Tibial nerve (tissue), 3 donors: ENCODE data around the gene CPNE4.

ENCODE experiments used
- POLR2A ChIP-seq, 2 donors: fragments of 450-650 bp; IDR thresholded peaks; one replicate each; pipeline ENCODE4 v1.6.1; 2017; ENCODE audit warnings: antibody characterized with exemption in 2 of 2, mild to moderate bottlenecking in 2 of 2, moderate library complexity in 2 of 2
- TF ChIP-seq, protein P1 (sequence below), 5 experiments: fragments of 200-600 bp in 3 of 5; fragments of 450-650 bp in 2 of 5; sonication (generic) in 3 of 5; IDR thresholded peaks; one replicate each; pipeline ENCODE4 v1.5.1; 2016 to 2019; ENCODE audit warnings: antibody characterized with exemption in 5 of 5, mild to moderate bottlenecking in 3 of 5, moderate library complexity in 2 of 5

DNA sequence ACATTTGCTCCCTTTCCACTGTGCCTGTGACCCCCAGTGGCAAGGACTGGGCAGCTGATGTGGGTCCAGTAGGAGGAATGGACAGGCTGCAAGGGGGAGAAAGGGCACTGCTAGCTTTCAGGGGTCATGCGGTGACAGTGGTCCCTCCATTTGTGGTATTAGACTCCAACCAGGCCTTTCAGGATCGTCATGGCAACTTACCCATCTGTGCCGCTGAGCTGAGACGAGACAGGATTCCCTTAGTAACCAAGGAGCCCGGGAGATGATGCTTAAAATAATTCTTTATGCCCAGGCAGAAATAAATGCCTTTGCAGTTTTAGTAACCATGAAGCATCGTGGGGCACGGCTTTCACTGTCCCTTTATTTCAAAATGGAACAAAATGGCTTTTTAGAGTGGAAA, 516.1 kb downstream of the CPNE4 start:
- TF ChIP-seq POLR2A (IDR thresholded peaks at IDR 0.05) = no peak
- TF ChIP-seq, protein P1, sequence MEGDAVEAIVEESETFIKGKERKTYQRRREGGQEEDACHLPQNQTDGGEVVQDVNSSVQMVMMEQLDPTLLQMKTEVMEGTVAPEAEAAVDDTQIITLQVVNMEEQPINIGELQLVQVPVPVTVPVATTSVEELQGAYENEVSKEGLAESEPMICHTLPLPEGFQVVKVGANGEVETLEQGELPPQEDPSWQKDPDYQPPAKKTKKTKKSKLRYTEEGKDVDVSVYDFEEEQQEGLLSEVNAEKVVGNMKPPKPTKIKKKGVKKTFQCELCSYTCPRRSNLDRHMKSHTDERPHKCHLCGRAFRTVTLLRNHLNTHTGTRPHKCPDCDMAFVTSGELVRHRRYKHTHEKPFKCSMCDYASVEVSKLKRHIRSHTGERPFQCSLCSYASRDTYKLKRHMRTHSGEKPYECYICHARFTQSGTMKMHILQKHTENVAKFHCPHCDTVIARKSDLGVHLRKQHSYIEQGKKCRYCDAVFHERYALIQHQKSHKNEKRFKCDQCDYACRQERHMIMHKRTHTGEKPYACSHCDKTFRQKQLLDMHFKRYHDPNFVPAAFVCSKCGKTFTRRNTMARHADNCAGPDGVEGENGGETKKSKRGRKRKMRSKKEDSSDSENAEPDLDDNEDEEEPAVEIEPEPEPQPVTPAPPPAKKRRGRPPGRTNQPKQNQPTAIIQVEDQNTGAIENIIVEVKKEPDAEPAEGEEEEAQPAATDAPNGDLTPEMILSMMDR (IDR thresholded peaks at IDR 0.05) = no peak
